GM19438 (cell line): ENCODE results near the gene INPP5B.

Source experiments
- ATAC-seq: cut with Tn5 transposase; IDR thresholded peaks from one replicate; pipeline ENCODE4 v1.9.1; 2021; ENCODE audit warnings: low read depth; ENCODE audit not compliant: unreplicated experiment

The INPP5B gene

GRCh38 chr1:37879865-37880264 lies 67.0 kb downstream of the INPP5B start:
- ATAC-seq, result no peak

- ATAC-seq, result no peak
These were observed 68.8 kb downstream of the INPP5B start for GRCh38 chr1:37878071-37878470.

DNA sequence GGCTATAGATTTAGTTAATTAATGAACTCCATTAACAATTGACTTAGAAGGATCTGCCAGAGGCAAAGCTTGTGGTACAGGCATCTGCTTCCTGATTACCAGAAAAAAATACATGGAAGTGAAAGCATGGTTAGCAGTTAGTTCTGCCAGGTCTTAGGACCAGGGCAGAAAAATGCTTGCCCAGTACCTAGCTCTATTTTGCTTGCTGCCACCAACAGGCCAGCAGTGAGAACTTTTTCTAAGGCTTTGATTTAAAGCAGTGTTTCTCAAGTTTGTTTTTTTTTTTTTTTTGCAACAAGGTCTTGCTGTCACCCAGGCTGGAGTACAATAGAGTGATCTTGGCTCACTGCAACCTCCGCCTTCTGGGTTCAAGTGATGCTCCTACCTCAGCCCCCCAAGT lies 71.0 kb downstream of the INPP5B start:
- no peak for ATAC-seq

DNA sequence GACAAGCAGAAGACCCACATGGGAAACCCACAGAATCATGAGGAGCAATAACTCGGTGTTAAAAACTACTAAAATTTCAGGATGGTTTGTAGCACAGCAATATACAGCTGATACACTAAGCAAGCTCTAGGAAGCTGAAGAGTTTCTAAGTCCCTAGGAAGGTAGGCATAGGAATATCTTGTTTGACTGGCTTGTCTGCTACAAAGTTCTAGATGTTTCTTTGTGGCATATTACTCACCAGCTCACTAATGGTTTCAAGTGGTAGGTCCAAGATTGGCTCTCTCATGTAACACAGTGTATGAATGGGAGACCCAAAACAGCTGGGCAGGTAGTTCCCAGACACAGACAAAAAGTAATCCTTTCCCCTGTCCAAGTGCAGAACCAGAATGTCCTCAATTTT lies 74.2 kb downstream of the INPP5B start:
- ATAC-seq, result no peak

- ATAC-seq, result no peak
These were observed 78.4 kb downstream of the INPP5B start for GRCh38 chr1:37868466-37868865.

- ATAC-seq, result no peak
These were observed 79.1 kb downstream of the INPP5B start for GRCh38 chr1:37867784-37868183.

GRCh38 chr1:37866491-37866890 lies 80.4 kb downstream of the INPP5B start:
- no peak for ATAC-seq

GRCh38 chr1:37865348-37866120 lies 81.3 kb downstream of the INPP5B start:
- ATAC-seq, result no peak

- ATAC-seq, result no peak
These were observed 84.5 kb downstream of the INPP5B start for GRCh38 chr1:37862330-37862729.

DNA sequence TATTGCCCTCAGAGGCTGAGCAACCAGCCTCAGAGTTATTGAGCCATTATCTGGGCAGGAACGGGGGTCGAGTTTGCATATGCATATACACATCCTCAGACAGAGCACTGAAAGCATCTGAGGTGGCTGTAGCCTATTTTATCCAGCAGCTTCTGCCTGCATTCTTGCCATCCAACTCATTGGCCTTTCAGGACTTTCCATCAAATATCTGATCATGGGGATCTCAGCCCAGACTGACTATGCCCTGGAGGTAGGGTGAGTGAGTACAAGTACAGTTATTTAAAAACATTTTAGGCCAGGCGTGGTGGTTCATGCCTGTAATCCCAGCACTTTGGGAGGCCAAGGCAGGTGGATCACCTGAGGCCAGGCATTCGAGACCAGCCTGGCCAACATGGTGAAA lies 85.7 kb downstream of the INPP5B start:
- no peak for ATAC-seq

- ATAC-seq, result no peak
These were observed 86.5 kb downstream of the INPP5B start for GRCh38 chr1:37860346-37860666.

GRCh38 chr1:37859507-37860345 lies 87.1 kb downstream of the INPP5B start, which contains the start of gene MTF1:
Gene MTF1 (minus strand): TSS chr1:37859592. CDS start chr1:37857658, 1,934 bp downstream.
- ATAC-seq, result peak; percentile 94

- ATAC-seq, result peak; percentile 9
These were observed 87.8 kb downstream of the INPP5B start for GRCh38 chr1:37858931-37859506.

- ATAC-seq, result no peak
These were observed 92.4 kb downstream of the INPP5B start for GRCh38 chr1:37854406-37854805.

DNA sequence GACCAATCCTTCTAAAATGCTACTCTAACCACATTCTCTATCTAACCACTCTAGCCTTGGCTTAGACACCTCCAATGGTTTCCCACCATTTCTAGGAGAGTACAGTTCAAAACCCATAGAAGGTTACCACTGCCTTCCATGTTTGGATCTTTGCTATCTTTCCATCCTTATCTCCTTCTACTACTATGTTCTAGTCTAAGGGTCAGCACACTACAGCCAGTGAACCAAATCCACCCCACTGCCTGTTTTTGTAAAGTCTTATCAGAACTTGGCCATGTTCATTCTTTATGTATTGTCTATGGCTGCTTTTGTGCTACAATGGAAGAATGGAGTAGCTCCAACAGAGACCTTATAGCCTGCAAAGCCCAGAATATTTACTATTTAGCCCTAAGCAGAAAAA lies 93.7 kb downstream of the INPP5B start:
- no peak for ATAC-seq

DNA sequence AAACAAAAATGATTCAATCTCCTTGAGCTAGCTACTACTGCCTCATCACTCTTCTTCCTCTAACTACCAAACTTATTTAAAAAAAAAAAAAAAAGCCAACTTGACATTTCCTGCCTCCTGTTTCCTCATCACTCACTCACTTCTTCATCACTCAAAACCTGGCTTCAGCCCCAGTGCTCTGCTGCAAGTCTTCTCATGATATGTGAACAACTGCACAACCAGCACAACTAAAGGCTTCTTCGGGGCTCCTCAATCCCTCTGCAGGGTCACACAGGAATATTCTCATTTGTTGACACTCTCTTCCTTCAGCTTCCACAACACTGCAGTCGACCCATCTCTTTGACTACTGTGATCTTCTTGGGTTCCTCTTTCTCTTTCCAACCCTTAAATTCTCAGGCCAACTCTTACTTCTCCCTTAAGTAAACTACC lies 95.1 kb downstream of the INPP5B start:
- no peak for ATAC-seq

- no peak for ATAC-seq
These were observed 95.6 kb downstream of the INPP5B start for GRCh38 chr1:37851262-37851661.

- no peak for ATAC-seq
These were observed 96.4 kb downstream of the INPP5B start for GRCh38 chr1:37850352-37850955.

DNA sequence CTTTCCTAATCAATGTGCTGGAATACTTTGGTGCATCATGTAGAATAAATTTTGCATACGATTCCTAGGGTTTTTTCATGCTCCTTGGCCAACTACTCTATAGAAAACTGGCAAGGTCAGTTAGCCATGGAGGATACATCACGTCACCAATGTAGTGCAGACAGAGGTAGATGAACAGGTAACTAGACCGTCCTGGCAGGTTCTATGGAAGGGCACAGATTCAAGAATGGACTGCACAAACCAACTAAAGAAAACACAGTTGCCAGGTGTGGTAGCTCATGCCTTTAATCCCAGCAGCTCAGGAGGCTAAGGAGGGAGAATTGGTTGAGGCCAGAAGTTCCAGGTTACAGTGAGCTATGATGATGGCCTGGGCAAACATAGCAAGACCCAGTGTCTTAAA lies 97.4 kb downstream of the INPP5B start:
- no peak for ATAC-seq

DNA sequence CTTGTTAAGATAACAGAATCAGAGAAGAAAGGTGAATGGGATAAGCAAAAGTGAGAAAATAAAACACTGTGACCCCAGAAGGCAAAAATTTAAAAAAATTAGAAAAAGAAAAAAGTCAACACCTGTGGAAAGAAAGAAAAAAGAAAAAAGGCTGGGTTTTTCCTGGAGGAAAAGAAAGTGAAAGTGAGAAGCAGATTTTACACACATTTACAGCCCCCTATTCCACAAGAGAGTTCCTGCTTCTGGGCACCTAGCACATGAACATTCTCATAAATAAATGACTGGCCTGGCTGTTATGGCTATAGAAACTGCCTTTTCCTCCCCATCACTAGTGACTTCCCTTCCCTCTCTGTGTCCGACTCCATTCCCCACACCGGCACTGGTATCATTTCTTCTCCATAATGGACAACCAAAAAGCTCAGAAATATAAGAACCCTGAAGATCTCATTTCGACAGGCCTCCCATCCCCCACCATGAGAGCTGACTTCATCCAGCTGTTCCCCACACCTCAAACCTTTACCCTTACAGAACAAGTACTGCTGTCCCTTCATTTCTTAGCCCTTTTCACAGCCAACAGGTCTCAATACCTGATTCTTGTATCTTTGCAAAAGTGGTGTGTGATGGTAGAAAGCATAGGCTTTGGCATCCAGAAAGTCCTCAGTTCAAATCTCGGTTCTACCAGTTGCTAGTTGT lies 100.1 kb downstream of the INPP5B start:
- ATAC-seq, result no peak

GRCh38 chr1:37845786-37846185 lies 101.1 kb downstream of the INPP5B start:
- no peak for ATAC-seq
